HG03378 (cell line): Measurements from ENCODE around the gene SLC4A4.

Experiments used
- ATAC-seq: cut with Tn5 transposase; IDR thresholded peaks from one replicate; pipeline ENCODE4 v1.9.1; 2021; ENCODE audit warnings: mild to moderate bottlenecking, moderate library complexity; ENCODE audit not compliant: unreplicated experiment

The SLC4A4 gene

DNA sequence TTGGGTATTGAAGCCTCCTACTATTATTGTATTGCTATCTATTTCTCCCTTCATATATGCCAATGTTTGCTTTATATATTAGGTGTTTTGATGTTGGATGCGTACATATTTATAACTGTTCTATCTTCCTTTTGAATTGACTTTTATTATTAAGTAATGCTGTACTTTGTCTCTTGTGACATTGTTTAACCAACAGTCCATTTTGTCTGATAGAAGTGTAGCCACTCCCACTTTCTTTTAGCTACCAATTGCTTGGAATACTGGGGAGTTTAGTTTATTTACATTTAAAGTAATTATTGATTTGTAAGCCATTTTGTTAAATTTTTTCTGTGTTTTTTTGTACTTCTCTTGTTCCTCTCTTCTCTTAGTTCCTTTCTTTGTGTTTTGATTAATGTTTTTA is 249.2 kb downstream of the SLC4A4 start:
- ATAC-seq = no peak

DNA sequence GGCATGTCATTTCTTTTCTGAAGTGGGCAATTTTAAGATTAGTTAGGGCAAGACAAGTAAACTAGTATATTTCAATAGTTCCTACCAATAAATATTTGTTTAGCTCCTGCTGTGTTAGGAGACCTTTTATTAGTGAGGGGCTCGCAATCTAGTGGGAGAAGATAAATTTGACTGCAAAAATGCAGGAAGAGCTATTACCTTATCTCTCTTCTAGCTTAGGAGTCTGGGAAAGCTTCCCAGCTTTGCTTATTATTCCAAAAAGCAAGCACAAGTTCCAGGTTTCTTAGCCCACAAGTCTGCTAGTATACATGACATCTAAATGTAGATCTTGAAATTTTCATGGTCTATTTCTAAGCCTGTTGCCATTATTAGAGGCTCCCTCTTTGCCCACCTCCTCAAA is 254.0 kb downstream of the SLC4A4 start:
- ATAC-seq = no peak

DNA sequence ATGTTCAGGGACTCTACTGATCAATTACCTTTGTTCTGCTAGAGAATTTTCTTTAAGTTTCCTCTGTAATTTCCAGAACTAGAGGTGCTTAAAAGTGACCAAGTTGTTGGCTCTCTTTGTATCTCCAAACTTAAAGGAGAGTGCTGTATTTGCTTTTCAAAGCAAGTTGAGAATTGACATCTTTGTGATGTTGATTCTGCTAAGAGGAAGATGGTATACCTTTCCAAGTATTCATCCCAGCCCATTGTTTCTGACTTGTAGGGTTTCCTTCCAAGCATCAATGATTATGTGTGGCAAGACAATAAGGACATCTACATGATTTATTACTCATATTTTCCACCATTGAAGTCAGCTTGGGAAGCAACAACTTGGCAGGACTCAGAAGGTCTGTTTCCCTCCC is 254.5 kb downstream of the SLC4A4 start:
- no peak for ATAC-seq

DNA sequence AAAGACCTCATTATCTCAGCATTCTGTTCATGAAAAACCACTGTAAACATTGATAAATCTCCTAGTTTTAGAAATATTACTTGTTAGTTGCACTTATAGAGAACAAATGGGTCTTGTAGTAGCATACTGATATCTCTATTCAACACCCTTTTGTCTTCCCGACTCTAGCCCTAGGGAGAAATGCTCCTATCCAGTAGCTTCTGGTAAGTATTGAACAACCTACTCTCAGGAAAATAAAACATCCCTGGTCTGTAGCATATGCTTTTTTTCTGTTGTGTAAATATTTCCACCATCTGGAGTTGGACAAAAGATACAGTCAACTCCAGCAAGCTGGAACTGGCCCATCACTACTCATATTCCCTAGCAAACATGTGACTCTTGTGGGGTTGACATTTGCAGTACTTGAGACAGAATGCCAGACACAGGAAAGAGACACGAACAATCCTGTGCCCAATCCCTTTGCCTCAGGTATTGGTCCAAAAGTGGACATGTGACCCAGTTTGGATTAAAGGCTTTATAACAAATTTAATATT is 256.8 kb downstream of the SLC4A4 start:
- no peak for ATAC-seq

DNA sequence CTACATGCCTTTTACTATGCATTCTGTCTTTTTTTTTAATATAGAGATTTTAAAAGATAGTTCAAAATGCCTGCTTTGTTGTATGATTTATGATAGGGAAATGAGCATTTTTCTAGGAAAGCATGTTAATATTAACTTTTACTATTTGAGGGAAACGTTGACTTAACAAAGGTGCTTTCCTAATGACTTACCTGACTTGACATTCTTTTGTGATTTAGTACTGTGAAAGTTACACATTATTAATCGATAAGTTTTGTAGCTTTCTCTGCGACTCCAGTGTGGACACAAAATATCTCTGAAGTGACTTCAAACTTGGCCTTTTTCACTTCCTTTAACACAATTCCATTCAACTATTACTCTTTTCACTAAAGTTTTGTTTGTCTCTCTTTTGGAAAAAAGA is 260.8 kb downstream of the SLC4A4 start:
- ATAC-seq = no peak

DNA sequence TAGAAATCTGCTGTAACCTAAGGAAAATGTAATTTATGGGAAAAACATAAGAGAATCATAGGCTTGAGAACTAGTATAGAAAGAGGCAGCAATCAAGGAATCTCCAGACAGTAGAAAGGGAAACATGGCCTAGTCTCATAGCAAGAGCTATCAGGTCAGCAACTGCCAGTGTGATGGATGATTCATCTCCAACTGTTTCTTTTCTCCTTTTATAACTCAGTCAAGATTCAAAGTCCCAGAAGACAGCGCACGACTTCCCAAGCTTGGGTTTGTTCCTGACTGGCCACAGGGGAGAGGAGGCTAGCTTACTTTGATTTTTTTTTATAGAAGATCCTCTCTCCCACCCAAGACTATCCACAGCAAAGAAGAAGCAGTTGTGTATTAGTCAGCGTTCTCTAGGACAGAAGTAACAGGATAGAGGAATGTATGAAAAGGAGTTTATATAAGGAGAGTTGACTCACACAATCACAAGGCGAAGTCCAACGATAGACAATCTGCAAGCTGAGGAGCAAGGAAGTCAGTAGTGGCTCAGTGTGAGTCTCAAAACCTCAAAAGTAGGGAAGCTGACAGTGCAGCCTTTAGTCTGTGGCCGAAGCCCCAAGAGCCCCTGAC is 263.6 kb downstream of the SLC4A4 start:
- no peak for ATAC-seq

DNA sequence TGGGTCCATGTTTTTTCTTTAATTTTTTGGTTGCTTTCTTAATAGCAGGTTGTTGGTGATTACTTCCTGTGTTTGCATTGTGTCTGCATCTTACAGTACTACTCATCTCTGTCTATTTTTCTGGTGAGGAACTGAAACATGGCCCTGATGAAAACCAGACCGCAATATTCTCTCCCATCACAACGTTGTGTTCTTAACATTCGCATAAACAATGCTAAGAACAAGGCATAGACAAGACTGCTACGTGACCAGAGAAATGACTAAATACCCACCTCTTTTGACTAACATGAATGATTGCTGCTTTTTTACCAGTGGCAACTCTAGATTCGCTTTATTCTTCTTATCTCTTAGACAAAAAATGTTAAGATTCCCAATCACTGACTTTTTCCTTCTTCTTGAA is 266.0 kb downstream of the SLC4A4 start:
- peak; percentile 95 for ATAC-seq

DNA sequence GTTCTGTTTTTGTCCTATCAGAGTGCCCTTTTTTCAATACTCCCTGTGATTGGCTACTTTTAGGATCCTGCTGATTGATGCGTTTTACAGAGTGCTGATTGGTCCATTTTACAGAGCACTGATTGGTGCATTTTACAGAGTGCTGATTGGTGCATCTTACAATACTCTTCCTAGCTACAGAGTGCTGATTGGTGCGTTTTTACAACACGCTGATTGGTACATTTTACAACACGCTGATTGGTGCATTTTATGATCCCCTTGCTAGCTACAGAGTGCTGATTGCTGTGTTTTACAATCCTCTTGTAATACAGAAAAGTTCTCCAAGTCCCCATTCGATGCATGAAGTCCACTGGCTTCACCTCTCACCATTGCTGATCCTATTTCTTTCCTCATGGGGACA is 268.3 kb downstream of the SLC4A4 start:
- ATAC-seq = no peak

DNA sequence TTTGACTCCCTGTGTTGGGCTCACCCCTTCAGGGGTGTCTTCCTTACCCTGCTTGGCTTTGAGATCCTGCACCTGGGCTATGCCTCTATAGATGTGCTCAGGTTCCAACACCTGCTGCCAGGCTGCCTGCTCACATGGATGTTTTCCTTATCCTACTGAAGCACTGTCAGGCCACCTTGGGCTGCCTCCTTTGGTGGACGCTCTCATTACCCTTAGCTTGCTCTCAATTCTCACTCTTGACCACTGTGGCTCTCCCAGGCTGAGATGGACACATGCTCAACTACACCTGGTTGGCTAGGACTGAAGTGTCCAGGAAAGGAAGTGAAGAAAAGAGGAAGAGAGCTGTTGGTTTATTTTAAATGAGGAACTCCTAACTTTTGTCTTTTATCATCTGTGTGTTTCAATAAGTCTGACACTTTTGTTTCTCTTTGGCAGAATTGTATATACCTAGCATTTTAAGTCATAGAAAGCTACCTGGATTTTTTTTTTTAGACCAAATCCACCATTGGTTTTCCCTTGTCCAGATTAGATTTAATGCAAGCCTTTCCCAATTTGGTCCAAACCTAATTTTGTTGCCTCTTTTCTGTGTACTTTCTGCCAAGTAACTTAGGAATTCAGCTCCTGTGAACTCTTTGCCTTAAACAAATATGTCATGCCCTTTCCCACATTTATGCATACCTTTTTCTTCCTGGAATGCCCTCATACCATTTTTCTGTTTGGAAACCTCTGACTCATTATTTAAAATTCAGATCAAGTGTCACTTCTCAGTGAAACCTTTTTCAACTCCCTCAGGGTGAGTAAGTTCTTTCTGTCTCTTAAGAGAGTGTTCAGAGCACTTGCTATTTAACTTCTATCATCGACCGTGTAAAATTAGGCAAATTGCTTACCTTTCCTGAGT is 269.2 kb downstream of the SLC4A4 start:
- no peak for ATAC-seq

DNA sequence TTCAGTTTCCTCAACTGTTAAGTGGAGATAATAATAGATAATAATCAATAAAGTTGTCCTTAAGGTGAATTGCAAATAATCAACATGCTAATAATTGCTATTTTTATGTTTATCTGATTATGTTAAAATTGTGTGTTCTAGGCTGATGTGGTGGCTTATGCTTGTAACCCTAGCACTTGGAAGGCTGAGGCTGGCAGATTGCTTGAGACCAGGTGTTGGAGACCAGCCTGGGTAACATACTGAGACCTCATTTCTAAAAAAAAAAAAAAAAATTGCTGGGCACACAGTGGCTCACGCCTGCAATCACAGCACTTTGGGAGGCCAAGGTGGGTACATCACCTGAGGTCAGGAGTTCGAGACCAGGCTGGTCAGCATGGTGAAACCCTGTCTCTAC is 269.9 kb downstream of the SLC4A4 start:
- ATAC-seq = no peak

DNA sequence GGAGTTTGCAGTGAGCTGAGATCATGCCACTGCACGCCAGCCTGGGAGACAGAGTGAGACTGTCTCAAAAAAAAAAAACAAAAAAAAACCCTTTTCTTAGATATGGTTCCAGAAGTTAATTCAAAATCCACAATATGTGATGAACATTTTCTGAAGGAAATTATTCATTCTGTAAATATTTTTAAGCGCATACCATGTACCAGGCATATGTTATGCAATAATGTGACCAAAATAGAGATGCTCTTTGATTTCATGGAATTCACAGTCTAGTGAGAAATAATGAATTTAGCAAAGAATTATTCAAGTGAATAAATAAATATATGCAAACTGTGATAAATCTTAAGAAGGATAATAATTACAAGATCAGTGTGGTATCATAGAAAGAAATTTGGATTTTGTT is 270.3 kb downstream of the SLC4A4 start:
- no peak for ATAC-seq

DNA sequence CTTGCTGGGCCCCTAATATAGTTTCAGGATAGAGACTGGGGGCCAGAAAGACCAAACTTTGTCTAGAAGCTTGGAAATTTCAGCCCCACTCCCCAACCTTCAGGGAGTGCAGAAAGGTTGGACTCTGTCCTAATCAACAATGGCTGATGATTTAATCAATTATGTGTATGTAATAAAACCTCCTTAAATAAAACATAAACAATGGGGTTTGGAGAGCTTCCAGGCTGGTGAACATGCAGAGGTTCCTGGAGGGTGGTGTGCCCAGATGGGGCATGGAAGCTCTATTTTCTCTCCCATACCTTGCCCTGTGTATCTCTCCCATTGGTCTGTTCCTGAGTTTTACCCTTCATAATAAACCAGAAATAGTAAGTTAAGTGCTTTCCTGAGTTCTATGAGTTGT is 270.8 kb downstream of the SLC4A4 start:
- ATAC-seq = no peak

DNA sequence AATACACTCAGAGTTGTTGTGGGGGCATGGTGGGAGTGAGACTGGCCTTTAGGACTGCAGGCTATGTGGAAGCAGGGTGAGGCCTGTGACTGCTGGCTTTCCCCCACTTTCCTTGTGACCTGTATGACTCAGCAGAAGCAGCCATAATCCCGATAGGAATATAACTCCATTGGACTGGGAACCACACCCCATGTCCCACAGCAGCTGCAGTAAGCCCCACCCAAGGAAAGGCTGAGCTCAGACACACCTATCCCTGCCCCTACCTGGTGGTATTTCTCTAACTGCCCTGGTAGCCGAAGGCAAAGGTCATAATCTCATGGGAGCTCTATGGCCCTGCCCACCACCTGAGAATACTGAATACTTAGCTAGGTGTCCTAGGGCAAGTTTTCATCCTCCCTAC is 275.8 kb downstream of the SLC4A4 start:
- no peak for ATAC-seq

DNA sequence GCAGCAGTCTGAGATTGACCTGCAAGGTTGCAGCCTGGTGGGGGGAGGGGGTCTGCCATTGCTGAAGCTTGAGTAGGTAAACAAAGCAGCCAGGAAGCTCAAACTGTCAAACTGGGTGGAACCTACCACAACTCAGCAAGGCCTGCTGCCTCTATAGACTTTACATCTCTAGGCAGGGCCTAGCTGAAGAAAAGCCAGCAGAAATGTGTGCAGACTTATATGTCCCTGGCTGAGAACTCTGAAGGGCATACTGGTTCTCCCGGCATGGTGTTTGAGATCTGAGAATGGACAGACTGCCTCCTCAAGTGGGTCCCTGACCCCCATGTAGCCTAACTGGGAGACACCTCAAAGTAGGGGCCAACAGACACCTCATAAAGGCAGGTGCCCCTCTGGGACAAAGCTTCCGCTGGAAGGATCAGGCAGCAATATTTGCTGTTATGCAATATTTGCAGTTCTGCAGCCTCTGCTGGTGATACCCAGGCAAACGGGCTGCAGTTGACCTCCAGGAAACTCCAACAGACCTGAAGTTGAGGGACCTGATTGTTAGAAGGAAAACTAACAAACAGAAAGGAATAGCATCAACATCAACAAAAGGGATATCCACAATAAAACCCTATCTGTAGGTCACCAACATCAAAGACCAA is 277.5 kb downstream of the SLC4A4 start:
- no peak for ATAC-seq
